GM13976 (cell line): ENCODE results near the gene GNA12.
"Not testable (repeated sequence)": the region's sequence is repeated elsewhere in the genome, so short reads cannot be mapped to it uniquely, and the experiment has no call there.

Experiments
- DNase-seq: peaks from one replicate; pipeline ENCODE4 v3.0.0; 2012; ENCODE audit warnings: low spot score
- in situ Hi-C: fragments of 300-500 bp; cut with MboI; formaldehyde crosslinking; loops from one replicate; pipeline ENCODE4 v1.12.0; 2022; ENCODE audit warnings: low sequenced_read_pairs, mixed read lengths, inconsistent platforms; ENCODE audit not compliant: unreplicated experiment
- TF ChIP-seq, protein P1 (sequence below): IDR thresholded peaks from 2 replicates; pipeline ENCODE4 v1.5.1; 2012; ENCODE audit warnings: borderline replicate concordance, mild to moderate bottlenecking; ENCODE audit not compliant: insufficient read depth; ENCODE audit errors: extremely low read depth, missing control alignments, control extremely low read depth

Gene GNA12

DNA sequence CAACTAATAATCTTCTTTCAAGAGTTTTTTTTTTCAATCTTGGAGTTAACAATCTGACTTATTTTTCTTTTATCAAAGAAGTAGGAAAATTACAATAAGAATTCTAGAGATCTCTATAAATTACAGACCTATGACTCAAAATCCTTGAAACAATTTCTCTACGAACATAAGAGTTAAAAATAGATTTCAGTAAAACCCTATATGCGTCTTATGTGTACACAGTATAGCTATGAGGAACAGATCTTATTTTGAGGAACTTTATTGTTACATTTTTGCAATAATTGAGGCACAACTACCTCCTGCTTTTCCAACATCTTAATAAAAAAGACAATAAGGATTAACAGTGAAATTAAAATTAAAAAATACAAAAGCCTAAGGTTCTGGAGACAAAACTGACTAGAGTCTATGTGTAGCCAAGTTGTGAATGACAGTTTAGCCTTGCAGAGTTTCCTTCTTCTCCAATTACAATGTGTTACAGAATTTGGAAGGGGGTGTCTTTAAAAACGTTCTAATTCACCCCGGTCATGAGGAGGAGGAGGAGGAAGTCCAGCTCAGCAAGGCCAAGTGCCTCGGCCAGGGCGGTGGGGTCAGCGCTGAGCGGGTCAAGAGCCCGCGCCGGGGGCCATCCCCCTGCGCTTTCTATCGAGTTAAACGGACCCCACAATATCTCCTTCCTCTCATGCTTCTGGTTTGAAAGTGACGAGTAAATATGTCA lies 115.6 kb downstream of the GNA12 start:
- TF ChIP-seq, protein P1, sequence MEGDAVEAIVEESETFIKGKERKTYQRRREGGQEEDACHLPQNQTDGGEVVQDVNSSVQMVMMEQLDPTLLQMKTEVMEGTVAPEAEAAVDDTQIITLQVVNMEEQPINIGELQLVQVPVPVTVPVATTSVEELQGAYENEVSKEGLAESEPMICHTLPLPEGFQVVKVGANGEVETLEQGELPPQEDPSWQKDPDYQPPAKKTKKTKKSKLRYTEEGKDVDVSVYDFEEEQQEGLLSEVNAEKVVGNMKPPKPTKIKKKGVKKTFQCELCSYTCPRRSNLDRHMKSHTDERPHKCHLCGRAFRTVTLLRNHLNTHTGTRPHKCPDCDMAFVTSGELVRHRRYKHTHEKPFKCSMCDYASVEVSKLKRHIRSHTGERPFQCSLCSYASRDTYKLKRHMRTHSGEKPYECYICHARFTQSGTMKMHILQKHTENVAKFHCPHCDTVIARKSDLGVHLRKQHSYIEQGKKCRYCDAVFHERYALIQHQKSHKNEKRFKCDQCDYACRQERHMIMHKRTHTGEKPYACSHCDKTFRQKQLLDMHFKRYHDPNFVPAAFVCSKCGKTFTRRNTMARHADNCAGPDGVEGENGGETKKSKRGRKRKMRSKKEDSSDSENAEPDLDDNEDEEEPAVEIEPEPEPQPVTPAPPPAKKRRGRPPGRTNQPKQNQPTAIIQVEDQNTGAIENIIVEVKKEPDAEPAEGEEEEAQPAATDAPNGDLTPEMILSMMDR: no peak
- in situ Hi-C loops: no loop called here
- DNase-seq: no peak

DNA sequence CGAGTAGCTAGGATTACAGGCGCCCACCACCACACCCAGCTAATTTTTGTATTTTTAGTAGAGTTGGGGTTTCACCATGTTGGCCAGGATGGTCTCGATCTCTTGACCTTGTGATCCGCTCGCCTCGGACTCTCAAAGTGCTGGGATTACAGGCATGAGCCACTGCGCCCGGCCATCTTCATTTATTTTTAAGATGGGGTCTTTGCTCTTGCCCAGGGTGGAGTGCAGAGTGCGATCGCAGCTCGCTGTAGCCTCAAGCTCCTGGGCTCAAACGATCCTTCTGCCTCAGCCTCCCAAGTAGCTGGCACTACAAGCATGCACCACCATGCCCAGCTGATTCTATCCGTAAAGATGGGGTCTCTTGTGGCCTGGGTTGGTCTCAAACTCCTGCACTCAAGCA lies 116.9 kb downstream of the GNA12 start:
- DNase-seq, in situ Hi-C loops: not testable (repeated sequence)

DNA sequence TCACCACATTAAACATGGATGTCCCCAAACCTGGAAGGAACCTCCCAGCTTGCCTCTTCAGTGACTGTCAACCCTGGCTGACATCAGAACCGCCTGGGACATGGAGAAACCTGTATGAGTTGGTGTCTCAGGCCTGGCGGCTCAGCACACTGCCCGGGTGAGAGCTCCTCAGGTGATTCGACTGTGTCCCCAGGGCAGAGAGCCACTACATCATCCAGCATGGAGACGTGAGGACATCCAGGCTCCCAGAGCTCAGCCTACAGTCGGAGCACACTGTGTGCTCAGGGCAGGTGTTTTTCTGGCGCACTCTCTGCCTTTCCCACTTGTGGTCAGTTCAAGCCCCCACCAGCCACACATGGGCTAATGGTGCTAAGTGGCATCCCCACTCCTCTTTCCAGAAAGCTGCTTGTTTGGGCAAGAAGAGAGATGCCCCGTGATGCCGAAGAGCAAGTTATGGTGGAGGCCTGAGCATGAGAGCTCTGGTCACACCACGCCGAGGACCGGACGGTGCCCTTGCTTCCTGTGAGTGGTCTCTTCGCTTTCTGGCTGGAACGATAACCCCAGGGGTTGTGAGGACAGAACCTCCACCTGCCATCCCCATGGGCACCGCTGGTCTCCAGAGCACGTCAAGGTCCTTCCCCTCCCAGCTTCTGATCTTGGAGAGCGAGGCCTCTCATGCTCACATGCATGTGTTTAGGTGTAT lies 117.6 kb downstream of the GNA12 start:
- DNase-seq: no peak
- TF ChIP-seq, protein P1: no peak
- in situ Hi-C loops: no loop called here

DNA sequence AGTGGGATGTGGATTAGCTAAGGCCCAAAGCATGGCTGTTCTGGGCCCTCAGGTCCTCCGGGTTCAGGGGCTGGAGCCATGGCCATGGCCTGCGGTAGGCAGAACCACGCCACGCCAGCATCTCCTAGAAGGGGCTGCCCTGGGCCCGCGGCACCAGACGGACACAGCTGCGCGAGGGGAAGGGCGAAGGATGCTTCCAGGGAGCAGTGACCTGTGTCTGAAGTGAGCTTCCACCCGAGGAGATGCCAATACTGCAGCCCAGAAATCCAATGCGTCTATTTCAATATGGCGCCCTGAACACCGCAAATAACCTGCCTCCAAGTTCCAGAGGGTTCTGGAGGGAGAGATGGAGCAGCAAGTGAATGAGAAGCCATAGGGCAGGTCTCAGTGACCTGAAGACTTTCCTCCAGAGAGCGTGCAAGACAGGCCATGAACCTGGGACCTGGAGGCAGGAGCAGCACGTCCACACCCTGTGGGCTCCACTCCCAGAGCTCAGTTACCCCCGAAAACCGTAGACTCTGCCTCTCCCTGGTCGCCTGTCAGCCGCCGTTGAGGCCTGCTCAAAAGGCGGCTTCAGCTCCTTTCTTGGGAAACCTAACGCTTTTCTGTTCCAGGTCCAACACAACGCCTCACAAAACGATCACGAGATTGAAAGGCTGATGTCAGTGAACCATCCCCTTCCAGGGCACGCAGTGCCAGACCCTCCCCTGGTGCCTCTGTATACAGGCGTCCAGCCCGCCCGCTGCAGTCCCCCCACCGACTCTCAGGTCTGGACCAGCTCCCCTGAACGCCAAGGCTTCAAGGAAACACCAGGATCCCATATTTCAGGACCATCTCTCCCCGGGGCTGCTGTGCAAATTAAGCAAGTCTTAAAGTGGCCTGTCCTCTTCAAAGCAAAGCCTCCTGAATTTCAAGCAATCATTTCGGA lies 118.7 kb downstream of the GNA12 start:
- TF ChIP-seq, protein P1: no peak
- DNase-seq: no peak
- in situ Hi-C loops: no loop called here

DNA sequence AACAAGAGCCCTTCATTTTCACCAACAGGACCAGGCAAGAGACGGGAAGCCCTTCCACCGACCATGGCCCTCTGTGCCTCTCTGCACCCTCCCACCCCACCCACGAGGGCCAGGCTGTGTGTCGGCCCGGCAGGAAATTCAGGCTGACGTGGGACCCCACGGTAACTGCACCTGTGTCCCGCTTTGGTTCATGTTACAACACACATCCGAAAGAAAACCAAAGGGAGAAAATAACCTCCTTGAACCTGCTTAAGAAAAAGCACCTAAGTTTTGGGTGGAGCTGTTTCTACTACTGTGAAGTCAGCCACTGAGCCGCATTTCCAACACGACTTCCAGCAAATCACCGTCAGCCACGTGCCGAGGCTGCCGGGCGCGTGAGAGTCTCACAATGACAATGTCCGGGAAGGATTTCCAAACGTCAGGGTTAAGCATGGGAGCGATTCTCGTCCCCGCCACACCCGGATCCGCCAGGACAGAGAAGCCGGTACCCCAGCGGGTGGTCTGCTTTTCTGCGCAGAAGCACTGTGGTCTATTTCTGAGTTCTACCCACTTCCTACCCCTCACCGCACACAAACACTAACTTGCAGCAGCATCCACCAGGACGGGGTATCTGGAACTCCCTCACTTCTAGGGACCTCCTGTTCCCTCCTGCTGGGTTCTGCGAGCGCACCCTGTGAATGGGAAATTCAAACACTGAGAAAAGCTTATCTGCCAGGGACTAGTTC lies 119.5 kb downstream of the GNA12 start:
- DNase-seq: no peak
- TF ChIP-seq, protein P1: no peak
- in situ Hi-C loops: no loop called here

DNA sequence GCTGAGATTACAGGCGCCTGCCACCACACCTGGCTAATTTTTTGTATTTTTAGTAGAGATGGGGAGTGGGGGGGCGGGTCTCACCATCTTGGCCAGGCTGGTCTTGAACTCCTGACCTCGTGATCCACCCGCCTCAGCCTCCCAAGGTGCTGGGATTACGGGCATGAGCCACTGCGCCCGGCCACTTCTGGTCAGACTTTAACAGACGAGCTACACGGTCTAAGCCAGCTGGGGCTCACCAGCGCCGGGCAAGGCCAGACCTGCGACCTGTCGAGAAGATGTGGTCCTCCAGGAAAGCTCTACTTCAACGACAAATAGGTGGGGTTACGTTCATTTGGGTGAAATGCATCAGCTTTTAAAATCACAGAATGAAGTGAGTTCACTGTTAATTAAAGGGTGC lies 120.1 kb downstream of the GNA12 start:
- in situ Hi-C loops: not testable (repeated sequence)

DNA sequence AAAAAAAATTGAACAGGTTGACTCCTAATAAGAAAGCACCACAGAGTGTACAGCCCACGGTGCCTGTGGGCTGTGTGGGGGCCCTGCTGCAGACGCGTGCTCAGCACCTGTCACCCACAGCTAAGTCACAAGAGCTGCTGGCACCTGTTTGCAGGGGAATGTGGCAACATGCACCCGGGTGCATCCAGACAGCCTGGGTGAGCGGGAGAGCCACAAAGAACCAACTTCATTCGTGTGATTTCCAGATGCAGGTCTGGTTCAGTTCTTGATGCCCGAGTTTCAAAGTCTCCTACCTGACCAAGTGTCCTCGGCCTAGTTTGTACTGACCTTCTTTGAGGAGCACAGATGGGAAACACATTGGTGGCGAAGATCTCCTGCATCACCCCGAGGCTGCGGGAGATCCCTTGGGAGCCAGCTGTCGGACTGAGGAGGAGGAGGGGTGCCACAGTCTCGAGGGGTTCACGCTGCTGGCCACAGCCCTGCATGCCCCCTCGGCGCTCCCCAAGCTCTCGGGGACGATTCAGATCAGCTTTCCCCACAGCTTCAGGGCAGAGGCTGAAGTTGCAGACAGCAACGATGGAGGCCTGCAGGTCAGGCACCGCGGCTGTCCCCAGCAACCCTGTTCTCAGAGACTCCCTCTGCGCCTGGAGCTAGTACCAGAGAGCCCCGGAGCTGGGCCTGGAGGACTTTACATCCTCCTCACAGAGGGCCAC lies 120.8 kb downstream of the GNA12 start:
- TF ChIP-seq, protein P1: no peak
- DNase-seq: no peak
- in situ Hi-C loops: no loop called here

More for the DNA sequence above, 120.1 kb downstream of the GNA12 start:
- DNase-seq: not testable (repeated sequence)
